Measurements from ENCODE around the gene PARP8. TPM values are rescaled to one million over a fixed set of nuclear protein-coding genes. Genes with fewer than 3 reads are reported as not detected.

The PARP8 gene
- total RNA-seq, 1 experiment from 2014 or later, result 23.2 TPM

- TF ChIP-seq CDX4 (CRISPR knock-in tag; IDR thresholded peaks at IDR 0.05; ENCODE audit: borderline replicate concordance) (no peak), FOXP1 (CRISPR knock-in tag; IDR thresholded peaks at IDR 0.05; ENCODE audit: borderline replicate concordance) (no peak), IRF2 (CRISPR knock-in tag; IDR thresholded peaks at IDR 0.05; ENCODE audit: borderline replicate concordance, low read depth) (no peak), SOX15 (CRISPR knock-in tag; IDR thresholded peaks at IDR 0.05) (no peak), ZMAT4 (CRISPR knock-in tag; IDR thresholded peaks at IDR 0.05) (no peak), ZNF219 (CRISPR knock-in tag; IDR thresholded peaks at IDR 0.05; ENCODE audit: borderline replicate concordance) (no peak), RORB (CRISPR knock-in tag; IDR thresholded peaks at IDR 0.05) (no peak), KAT7 (CRISPR knock-in tag; IDR thresholded peaks at IDR 0.05; ENCODE audit: borderline replicate concordance) (no peak), ZNF138 (CRISPR knock-in tag; conservative IDR thresholded peaks at IDR 0.05) (no peak), NR1H2 (CRISPR knock-in tag; IDR thresholded peaks at IDR 0.05) (no peak), MXD4 (CRISPR knock-in tag; IDR thresholded peaks at IDR 0.05; ENCODE audit: borderline replicate concordance) (no peak), USF2 (CRISPR knock-in tag; IDR thresholded peaks at IDR 0.05) (no peak), ZSCAN18 (CRISPR knock-in tag; IDR thresholded peaks at IDR 0.05) (no peak), NR2C2 (CRISPR knock-in tag; IDR thresholded peaks at IDR 0.05) (no peak), FOXK1 (CRISPR knock-in tag; IDR thresholded peaks at IDR 0.05) (no peak), PRDM15 (CRISPR knock-in tag; IDR thresholded peaks at IDR 0.05) (no peak), PREB (CRISPR knock-in tag; IDR thresholded peaks at IDR 0.05; ENCODE audit: borderline replicate concordance) (no peak), CBFB (CRISPR knock-in tag; IDR thresholded peaks at IDR 0.05; ENCODE audit: low read depth) (no peak), SMAD4 (CRISPR knock-in tag; IDR thresholded peaks at IDR 0.05) (no peak), CREM (CRISPR knock-in tag; IDR thresholded peaks at IDR 0.05) (no peak)
- Mint-ChIP-seq H3K27me3 (ENCODE audit: low read depth) (no peaks in the 10 kb centered on the region), H3K4me1 (peaks cover 2% of the 10 kb centered on the region; the same call in 1 of the 2 replicates), H3K9me3 (no peaks in the 10 kb centered on the region), H3K36me3 (peaks cover 7% of the 10 kb centered on the region), H3K27ac (no peak overlapping the region), H3K4me3 (no peak overlapping the region)
- POLR2A ChIA-PET, result no interaction called here
- DNase-seq (ENCODE audit: low spot score) (no peak), ATAC-seq (peak; percentile 72)
- CTCF ChIA-PET, result interaction anchor here (1.0 kb wide), 1 partner anchor 86 kb away, joined by 3 read pairs; no protein-coding TSS in a partner anchor
Observed at GRCh38 chr5:50836356-50836755, 169.9 kb downstream of the PARP8 start.

Measured in WTC11 (cell line).